Activated CD8-positive, alpha-beta memory T cell treated with anti-CD3 and anti-CD28 coated beads for 4 hours (primary cell): ENCODE measurements around the gene FST.

Experiments
- DNase-seq, 2 donors: peaks; one replicate each; pipeline ENCODE4 v3.0.0-alpha.2; 2020; ENCODE audit warnings: low read depth in 2 of 2

The FST gene

DNA sequence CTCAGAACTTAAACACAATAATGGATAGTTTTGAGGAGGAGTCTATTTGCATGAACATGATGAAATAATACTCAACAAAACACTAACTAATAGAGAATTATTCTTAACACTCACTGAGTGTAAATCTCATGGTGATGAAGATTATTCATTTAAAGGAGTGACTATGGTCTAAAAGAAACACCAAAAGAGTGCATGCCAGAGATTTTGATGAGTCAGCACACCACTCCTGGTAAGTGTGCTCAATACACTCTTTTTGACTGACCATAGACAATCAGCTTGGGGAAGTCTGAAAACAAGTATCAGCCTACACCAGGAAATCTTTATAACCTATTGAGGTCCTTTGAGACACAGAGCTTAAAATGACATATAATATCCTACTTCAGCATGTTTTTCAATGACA, 6.8 kb upstream of the FST start:
- DNase-seq = no peak

DNA sequence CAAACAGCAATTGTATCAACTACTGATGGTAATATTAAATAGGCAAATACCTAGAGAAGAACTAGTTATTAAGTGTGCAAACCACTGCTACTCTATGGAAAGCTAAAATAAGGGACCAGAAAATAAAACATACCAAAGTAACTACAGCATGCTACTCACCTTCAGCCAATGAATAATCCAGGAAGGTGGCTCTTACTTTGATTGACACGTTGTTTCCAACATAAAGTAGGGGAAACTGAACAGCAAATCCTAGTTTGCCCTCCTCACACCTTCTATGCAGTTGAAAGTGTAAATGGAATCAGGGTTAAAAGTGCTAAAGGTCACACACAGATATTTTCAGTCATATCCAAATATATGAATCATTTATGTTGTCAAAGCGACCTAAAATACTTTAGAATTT, 5.1 kb upstream of the FST start:
- no peak for DNase-seq

DNA sequence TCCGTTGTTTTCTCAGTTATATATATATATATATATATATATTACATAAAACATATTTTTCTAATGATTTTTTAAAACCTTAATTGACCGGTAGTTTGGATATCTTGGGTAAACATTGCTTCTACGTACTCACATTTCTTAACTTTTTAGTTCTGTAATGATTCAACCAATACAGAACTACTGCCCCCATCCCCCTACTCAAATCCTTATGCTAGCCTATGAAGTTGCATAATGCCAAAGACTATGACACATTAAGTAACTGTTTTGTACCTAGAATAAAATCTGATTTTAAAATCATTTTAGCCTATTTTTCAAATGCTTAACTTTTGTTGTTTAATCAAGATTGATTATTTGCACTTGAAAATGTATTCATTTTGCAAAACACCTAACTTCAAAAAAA, 4.4 kb upstream of the FST start:
- no peak for DNase-seq

DNA sequence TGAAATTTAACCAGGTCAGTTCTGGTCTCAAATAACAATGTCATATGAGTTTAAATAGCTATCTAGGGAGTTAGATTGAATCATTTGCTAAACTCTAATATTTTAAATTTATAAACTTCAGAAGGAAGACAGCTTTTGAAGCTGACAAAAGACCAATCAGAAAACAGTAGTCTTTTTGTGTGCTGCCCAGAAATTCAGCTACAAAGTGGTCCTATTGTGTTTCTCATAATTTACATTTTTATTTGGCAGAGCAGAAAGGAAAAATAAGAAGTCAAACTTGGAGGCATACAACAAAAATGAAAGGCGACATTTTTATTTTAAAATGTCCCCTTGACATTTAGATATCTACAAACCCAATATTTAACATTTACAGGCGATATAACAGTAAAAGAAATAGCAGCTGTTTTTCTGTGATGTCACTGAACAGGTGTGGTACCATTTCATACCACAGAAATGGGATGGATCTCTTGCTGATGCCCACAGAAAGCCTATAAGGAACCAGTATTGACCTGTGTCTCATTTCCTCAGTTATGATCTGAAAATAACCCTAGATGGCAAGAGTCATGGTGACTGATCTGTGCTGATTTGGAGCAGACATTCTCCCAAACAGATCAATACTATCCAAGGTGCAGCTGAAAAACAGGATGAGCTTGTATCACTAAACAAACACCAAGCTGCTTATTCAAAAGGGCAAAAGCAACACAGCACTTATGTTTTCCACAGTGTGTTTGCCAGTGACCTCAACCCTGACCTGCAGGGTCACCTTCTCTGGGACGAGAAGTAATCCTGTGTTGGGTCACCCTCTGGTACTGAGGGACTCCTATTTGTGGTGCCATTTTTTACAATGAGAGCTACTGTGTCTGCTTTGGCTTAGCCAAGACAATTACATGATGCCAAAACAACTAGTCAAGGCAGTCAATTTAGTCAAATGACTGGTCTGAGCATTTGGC, 3.6 kb upstream of the FST start:
- DNase-seq = no peak

DNA sequence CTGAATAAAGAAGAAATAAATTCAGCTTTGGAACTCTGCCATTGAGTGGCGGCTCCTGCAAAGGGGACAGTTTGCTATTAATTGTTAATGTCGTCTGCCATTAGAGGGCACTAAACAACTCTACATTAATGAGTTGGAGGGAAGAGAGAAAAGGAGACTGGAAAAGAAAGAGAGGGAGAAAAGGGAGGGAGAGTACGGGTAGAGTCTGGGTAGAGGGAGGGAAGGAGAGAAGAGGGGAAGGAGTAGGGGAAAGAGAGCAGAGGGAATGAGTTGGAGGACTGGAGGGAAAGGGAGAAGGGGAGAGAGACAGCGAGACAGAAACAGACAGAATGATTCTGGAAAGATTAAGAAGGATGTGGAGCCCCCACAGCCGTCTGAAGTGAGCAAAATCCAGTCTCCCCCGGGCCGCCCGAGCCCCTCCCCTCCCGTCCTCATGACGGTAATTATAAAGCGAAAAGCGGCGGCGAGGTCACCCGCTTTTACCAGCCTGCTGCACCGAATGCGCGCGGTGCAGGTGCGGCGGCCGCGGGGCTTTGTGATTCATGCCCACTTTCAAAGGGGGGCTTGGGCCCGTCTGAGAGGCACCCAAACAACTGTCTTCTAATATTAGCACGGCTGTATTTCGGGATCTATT, 1.9 kb upstream of the FST start:
- DNase-seq = no peak

DNA sequence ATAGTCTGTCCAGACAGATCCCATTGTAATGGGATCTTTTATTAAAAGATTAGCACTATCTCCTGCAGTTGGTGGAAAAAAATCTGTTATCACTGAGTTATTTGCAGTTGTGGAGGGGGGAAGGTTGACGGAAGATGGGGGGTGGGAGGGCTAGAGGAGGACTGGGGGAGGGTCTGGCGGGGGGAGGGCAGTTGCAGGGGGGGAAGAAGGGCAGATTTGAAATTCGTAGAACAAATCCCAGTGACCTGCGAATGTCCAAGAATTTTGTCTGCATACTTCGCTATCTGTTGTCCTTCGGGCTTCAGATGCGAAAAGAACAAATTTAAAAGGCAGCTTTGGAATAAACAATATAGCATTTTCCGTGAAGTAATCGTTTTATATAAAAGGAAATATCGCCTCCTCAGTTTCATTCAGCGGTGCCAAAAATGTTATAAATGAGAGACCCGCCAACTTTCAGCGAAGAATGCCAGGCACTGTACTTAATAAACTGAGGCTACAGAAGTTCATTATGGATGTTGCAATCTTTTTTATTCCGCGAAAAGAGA, 1.3 kb upstream of the FST start:
- no peak for DNase-seq

DNA sequence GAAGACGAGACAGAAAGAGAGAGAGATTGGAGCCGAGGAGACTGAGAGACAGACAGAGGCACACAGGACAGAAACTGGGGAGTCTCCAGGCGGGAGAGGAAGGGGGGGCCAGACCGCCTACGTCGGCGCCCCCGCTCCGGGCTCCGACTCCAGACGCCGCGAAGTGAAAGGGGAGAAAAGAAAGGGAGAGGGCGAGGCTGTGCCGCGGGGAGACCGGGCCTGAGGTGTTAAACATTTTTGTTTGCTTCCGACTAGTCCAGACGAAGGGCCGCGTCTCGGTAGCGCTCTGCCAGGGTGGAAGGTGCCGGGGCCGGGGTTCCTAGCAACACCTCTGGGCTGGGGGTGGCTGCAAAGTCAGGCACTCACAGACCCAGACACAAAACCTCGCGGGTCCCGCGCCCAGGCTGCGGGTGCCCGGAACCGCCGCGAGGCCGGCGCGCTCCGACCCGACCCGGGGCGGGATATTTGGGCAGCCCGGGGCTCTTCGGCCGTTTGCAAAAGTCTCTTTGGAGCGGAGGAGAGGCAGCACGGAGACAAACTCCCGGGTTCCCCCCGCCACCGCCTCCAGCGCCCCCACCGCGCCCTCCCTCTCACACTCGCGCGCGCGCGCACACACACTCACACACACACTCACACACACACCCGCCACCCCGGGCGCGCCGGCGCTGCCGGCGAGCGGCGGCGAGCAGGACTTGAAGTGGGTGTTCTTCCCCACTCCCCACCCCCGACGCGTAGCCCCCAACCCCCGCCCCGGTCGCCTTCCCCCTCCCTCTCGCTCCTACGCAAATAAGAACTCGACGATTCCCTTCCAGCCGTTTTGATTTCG, 626 bp upstream of the FST start:
- DNase-seq = no peak

DNA sequence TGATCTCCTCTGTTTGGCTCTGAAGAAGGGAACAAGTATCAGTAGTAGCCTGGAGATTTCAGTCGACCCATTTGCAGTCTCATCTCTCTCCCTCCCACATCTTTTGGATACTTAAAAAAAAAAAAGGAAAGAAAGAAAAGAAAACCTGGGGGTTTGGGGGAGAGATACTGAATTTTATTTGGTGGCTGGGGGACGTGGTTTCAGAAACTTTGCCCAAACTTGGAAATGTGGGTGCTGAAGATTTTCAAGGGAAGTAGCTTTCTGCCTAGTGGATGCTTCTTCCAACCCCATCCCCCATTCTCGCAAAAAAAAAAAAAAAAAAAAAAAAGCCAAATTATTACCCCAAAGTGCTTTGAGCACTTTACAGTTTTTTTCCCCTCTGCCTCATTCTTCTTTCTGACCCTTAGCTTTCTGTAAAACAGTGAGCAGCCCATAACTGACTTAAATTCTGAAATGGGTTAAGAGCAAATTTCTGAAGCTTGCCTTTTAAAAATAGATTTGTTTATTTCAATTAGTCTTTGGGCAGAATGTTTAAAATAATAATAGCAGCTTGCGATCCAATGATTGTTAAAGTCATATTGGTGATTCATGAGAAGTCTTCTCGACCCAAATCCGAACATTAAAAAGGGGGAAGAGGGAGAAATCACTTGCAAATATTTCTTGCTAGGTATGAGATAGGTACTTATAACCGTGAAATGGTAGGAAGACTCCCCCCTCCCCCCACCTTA, 894 bp downstream of the FST start:
- DNase-seq = no peak

DNA sequence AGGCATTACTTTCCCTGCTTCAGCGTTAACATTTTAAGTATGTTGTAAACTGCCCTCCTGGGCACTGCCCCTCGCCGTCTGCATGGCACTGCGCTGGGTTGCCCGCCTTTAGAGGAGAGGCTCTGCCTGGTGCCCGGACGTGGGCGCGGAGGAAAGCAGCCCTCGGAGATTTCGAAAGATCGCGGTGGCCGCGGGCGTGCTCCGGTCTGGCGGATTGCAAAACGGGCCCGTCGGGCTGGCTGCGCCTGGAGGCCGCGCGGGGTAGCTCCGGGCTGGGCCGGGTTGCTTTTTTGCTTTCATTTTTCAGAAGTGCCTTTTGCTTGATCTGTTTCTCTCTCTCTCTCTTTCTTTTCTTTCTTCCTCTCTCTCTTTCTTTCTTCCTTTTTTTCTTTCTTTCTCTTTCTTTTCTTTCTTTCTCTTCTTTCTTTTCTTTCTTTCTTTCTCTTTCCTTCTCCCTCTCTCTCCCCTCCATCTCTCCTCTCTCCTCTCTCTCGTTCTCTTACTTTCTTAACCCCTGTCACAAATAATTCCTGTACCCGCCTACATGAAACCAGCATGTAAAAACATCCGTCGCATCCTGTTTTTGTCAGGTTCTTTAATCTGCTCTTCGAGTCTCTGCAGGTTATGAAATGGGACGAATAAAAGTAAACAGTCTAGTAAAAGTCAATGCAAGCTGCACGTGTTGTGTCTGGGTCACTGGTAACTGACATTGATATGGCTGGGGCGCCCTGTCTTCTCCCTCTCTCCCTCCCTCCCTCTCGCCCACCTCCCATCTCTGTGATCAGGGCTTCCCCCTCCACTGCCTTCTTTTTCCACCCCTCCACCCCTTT, 1.7 kb downstream of the FST start:
- DNase-seq = peak in 1 of 2 donors; percentile 30

DNA sequence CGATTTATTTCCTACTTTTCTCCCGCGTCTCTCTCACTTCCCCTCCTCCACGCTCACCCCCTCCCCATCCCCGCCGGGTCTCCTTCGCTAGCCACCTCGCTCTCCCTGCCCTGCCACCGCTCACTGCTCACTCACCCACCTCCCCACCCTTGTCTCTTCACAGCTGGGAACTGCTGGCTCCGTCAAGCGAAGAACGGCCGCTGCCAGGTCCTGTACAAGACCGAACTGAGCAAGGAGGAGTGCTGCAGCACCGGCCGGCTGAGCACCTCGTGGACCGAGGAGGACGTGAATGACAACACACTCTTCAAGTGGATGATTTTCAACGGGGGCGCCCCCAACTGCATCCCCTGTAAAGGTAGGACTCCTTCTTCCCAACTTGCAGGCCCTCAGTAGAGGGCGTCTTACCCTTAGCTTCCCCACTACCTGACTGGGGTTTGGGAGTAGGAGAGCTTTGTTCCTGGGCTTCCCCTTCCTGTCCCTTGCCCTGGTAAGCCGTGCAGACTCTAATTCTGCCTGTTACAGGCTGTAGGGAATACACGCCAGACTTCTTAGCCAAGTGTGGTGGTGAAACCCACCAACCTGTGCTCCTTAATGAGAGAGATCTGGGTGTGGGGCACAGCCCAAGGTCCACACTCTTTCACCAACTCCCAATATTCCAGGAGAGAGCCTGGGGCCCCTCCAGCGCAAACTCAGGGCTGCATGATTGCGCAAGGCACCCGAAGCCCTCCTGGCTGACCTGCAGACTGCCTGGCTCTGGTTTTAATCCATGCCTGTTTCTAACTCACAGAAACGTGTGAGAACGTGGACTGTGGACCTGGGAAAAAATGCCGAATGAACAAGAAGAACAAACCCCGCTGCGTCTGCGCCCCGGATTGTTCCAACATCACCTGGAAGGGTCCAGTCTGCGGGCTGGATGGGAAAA, 2.5 kb downstream of the FST start:
- no peak for DNase-seq

DNA sequence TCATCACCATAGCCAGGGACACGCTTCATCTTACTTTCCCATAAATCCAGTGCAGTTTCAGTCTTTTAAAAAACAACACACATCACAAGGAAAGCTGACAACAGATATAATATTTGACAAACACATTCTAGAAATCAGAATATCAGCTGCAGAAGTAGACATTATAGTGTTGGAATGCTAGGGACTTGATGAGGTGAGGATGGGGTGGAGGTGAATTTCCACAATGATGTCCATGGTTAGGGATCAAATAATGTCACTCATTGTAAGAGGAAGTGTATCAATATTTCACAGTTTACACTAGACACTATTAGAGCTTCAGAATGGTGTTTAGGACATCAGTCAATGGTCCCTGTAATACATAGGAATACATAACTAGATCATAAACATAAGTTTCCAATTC, 7.0 kb downstream of the FST start:
- no peak for DNase-seq

DNA sequence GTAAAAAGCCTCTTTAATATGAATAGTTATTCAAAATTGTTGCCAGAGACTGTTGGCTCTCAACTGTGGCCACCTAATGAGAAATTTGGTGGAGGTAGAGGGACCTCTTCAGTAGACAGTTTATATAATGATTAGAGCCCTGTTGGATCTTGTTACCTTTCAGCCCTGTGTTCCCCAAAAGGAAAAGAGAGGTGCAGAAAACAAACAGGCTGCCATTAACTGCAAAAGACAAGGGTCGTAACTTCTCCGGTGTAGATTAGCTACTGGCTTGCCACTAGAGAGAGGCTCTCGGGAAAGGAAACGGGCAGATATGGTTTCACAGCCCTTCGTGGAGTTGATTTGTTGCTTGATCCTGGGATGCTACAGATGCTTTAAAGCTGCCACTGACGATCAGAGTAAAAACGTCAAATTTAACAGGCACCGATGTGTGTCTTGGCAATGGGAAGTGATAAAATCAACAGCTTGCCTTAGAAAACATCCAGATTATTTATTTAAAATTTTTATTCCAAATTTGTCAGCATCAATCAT, 7.8 kb downstream of the FST start:
- DNase-seq = no peak

DNA sequence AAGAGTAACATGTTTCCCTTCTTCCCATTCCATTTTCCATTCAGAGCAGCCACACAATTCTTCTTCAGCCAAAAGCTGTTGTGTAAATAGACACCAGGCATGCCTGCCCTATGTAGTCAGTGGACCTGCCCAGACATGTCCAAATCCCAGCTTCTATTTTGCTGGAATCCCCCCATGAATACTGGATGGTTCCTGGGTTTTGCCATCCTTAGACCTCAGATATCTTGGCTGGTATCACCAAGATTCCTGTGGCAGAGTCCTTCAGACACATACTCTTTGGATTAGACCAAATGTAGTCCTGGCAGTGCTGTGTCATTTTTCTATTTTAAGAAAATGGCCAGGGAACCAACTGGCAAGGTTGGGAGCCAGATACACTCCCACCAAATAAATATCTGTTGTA, 10.3 kb downstream of the FST start:
- DNase-seq = no peak

DNA sequence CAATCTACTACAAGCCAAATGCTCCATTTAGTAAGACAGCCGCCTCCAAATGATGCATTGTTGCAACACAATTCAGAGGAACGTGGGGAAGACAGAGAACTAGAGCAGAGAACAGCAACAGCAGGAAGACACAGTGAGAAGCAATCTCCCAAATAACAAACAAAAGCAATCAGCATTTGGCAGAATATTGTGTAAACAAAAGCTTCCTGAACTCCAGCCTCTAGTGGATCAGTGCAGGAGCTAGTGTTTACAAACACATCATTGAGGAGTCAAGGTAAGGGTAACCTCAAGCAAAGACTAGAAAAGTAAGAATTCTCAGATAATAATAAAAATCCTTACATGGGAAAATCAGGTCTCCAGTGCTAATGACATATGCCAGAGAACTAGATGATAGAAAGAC, 20.6 kb downstream of the FST start:
- no peak for DNase-seq

DNA sequence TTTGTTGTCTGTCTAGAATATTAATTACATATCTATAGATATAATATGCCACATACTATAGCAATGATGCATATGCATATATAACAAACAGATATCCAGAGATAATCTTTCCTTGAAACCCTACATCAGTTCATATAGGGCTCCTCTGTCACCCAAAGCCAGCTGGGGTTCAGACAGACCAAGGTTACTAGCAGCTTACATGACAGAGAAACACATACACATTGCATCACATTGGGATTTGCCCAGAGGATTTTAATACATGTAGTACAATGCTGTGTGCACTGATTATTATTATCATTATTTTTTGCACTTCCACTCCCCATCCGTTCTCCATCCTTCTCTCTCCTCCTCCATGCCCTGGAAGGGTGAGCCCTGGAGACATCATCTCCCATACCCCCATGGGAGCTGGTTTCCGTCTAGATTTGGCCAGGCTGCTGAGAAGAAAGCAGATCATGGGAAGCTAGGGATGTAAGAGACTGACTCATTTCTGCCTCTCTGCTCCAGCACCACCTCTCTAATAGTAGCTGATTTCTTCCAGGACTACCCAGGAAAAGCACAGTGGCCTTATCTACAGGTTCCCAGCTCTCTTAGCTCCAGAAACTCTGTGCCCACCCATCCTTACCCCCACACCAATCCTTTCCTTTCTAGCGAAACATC, 23.3 kb downstream of the FST start:
- DNase-seq = no peak

DNA sequence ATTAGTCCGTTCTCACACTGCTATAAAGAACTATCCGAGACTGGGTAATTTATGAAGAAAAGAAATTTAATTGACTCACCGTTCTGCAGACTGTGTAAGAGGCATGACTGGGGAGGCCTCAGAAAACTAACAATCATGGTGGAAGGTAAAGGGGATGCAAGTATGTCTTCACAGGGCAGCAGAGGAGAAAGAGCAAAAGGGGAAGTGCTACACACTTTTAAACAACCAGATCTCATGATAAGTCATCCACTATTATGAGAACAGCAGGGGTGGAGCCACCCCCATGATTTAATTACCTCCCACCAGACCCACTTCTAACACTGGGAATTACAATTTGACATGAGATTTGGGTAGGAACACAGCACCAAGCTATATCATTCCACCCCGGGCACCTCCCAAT, 26.6 kb downstream of the FST start:
- DNase-seq = no peak

DNA sequence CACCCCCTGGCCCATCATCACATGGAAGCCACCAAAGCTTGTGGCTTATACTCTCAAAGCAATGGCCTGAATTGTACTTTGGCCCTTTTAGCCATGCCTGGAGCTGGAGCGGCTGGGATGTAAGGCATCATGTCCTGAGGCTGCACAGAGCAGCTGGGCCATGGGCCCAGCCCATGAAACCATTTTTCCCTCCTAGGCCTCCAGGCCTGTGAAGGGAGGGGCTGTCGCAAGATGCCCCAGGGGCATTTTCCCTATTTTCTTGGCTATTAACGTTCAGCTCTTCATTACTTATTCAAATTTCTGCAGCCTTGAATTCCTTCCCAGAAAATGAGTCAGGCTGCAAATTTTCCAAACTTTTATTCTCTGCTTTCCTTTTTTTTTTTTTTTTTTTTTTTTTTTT, 27.7 kb downstream of the FST start:
- DNase-seq = no peak

DNA sequence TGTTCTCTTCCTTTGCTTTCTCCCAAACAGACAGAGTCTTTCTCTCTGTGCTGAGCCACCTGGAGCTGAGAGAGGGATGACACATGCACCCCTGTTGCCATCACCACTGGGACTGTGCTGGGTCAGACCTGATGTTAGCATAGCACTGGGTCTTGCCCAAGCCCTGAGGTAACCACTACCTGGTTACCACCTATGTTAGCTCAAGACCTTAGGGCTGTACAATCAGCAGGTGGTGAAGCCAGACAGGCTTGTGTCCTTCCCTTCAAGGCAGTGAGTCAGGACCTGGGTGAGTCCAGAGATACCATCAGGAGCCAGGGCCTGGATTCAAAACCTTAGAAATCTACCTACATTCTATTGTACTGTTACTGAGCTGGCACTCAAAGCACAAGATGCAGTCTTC, 32.1 kb downstream of the FST start:
- no peak for DNase-seq

DNA sequence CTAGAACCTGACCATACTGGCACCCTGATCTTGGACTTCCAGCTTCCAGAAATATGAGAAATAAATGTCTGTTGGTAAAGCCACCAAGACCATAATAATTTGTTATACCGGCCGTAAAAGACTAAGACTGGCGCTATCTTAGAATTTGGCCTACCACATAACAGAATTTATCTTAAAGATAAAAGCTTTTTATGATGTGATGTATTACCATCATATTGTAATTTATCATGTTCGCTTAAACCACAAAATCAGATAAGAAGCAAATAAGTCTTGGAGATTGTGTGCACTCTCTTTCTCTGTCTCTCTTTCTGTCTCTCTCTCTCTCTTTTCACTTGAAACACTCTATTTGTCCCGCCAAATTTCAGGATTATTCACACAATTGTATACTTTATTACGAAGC, 35.6 kb downstream of the FST start:
- no peak for DNase-seq
